Karpas-422 (cell line): ENCODE results near the gene CRYBB1. TPM values are rescaled to one million over a fixed set of nuclear protein-coding genes. Genes with fewer than 3 reads are reported as not detected.
A peak's percentile ranks its signal among the peaks of the same experiment; 100 is the strongest.

ENCODE experiments used
- DNase-seq: peaks from one replicate; pipeline ENCODE4 v3.0.0-alpha.2; 2015
- H2AFZ ChIP-seq: fragments of 200-600 bp; sonication (generic); 2 replicates; pipeline ENCODE4 v1.6.1; 2014; ENCODE audit warnings: antibody characterized with exemption, low read length, mixed read lengths
- H3K27ac ChIP-seq: fragments of 200-600 bp; sonication (generic); 2 replicates; pipeline ENCODE4 v1.5.1; 2014; ENCODE audit warnings: mild to moderate bottlenecking, low read length, moderate library complexity
- H3K27me3 ChIP-seq: fragments of 200-600 bp; sonication (generic); 2 replicates; pipeline ENCODE4 v1.6.1; 2014; ENCODE audit warnings: low read length, mixed read lengths
- H3K36me3 ChIP-seq: fragments of 200-600 bp; sonication (generic); 2 replicates; pipeline ENCODE4 v1.6.1; 2014; ENCODE audit warnings: low read length, mixed read lengths; ENCODE audit not compliant: insufficient read depth
- H3K4me1 ChIP-seq: fragments of 200-600 bp; sonication (generic); 2 replicates; pipeline ENCODE4 v1.6.1; 2014; ENCODE audit warnings: mild to moderate bottlenecking, low read length, mixed read lengths
- H3K4me2 ChIP-seq: fragments of 200-600 bp; sonication (generic); 2 replicates; pipeline ENCODE4 v1.6.1; 2014; ENCODE audit warnings: low read length, low read depth, mild to moderate bottlenecking; ENCODE audit not compliant: poor library complexity, severe bottlenecking
- H3K4me3 ChIP-seq: fragments of 200-600 bp; sonication (generic); 2 replicates; pipeline ENCODE4 v1.5.1; 2014; ENCODE audit warnings: mild to moderate bottlenecking, antibody characterized with exemption, low read length, mixed read lengths
- H3K79me2 ChIP-seq: fragments of 200-600 bp; sonication (generic); 2 replicates; pipeline ENCODE4 v1.6.1; 2014; ENCODE audit warnings: mild to moderate bottlenecking, low read length, mixed read lengths
- H3K9ac ChIP-seq: fragments of 200-600 bp; sonication (generic); 2 replicates; pipeline ENCODE4 v1.6.0; 2014; ENCODE audit warnings: low read length
- H3K9me2 ChIP-seq: fragments of 200-600 bp; sonication (generic), shearing (Covaris generic); replicated peaks from 2 replicates; pipeline ENCODE4 v1.6.0; 2014; ENCODE audit warnings: mild to moderate bottlenecking, low read length, moderate library complexity; ENCODE audit not compliant: insufficient read depth
- H3K9me3 ChIP-seq: fragments of 300-700, 200-600 bp; sonication (generic); 2 replicates; pipeline ENCODE4 v1.6.1; 2014; ENCODE audit warnings: low read length, mixed read lengths
- H4K20me1 ChIP-seq: fragments of 200-600 bp; sonication (generic); 2 replicates; pipeline ENCODE4 v1.6.1; 2014; ENCODE audit warnings: mild to moderate bottlenecking, antibody characterized with exemption, low read length, low read depth; ENCODE audit not compliant: insufficient read depth
- total RNA-seq: library from RNA; depleted of rRNA; stranded (reverse); fragments of >200 nt; shearing (Covaris generic); gene quantifications from 2 replicates; pipeline ENCODE4 v1.2.3, GENCODE V29; 2014; ENCODE audit warnings: low replicate concordance

Gene CRYBB1
- total RNA-seq, 1 experiment from 2014 or later, result 0.22 TPM

- Histone ChIP-seq H4K20me1 (no peaks in the 10 kb centered on the region), H3K27me3 (no peaks in the 10 kb centered on the region), H3K9ac (peak overlapping the region; percentile 56), H3K36me3 (no peaks in the 10 kb centered on the region), H3K4me1 (peaks cover 62% of the 10 kb centered on the region), H2AFZ (no peak overlapping the region), H3K4me2 (peak overlapping the region; percentile 60), H3K4me3 (peak overlapping the region; percentile 11; the same call in 1 of the 2 replicates), H3K79me2 (peaks cover 85% of the 10 kb centered on the region), H3K9me2 (no peaks in the 10 kb centered on the region), H3K9me3 (no peaks in the 10 kb centered on the region), H3K27ac (peak overlapping the region; percentile 92)
- DNase-seq, result peak; percentile 56
Measured at GRCh38 chr22:26565181-26565580, 52.6 kb downstream of the CRYBB1 start.

GRCh38 chr22:26564672-26565071 lies 53.2 kb downstream of the CRYBB1 start:
- peak overlapping the region; percentile 56; the same call in 1 of the 2 replicates for H3K9ac ChIP-seq
- peak overlapping the region; percentile 92 for H3K27ac ChIP-seq
- H3K36me3 ChIP-seq, result no peaks in the 10 kb centered on the region
- H3K9me2 ChIP-seq, result no peaks in the 10 kb centered on the region
- no peak overlapping the region for H2AFZ ChIP-seq
- no peak for DNase-seq
- no peaks in the 10 kb centered on the region for H3K9me3 ChIP-seq
- peaks cover 68% of the 10 kb centered on the region for H3K4me1 ChIP-seq
- peak overlapping the region; percentile 60 for H3K4me2 ChIP-seq
- peak overlapping the region; percentile 11; the same call in 1 of the 2 replicates for H3K4me3 ChIP-seq
- H4K20me1 ChIP-seq, result no peaks in the 10 kb centered on the region
- H3K79me2 ChIP-seq, result peaks cover 88% of the 10 kb centered on the region
- H3K27me3 ChIP-seq, result no peaks in the 10 kb centered on the region

GRCh38 chr22:26564181-26564580 lies 53.6 kb downstream of the CRYBB1 start:
- no peaks in the 10 kb centered on the region for H3K9me2 ChIP-seq
- no peak overlapping the region for H3K4me3 ChIP-seq
- peaks cover 89% of the 10 kb centered on the region for H3K79me2 ChIP-seq
- peak overlapping the region; percentile 92 for H3K27ac ChIP-seq
- H3K36me3 ChIP-seq, result no peaks in the 10 kb centered on the region
- no peak overlapping the region for H3K4me2 ChIP-seq
- H3K9ac ChIP-seq, result no peak overlapping the region
- peaks cover 71% of the 10 kb centered on the region for H3K4me1 ChIP-seq
- no peak for DNase-seq
- H3K9me3 ChIP-seq, result no peaks in the 10 kb centered on the region
- H2AFZ ChIP-seq, result no peak overlapping the region
- no peaks in the 10 kb centered on the region for H4K20me1 ChIP-seq
- no peaks in the 10 kb centered on the region for H3K27me3 ChIP-seq

- H3K79me2 ChIP-seq, result peaks cover 90% of the 10 kb centered on the region
- no peak overlapping the region for H2AFZ ChIP-seq
- H3K4me2 ChIP-seq, result no peak overlapping the region
- H3K4me3 ChIP-seq, result no peak overlapping the region
- H3K9ac ChIP-seq, result no peak overlapping the region
- H3K27me3 ChIP-seq, result no peaks in the 10 kb centered on the region
- H3K9me3 ChIP-seq, result no peaks in the 10 kb centered on the region
- DNase-seq, result no peak
- H3K4me1 ChIP-seq, result peaks cover 64% of the 10 kb centered on the region
- no peaks in the 10 kb centered on the region for H4K20me1 ChIP-seq
- H3K9me2 ChIP-seq, result no peaks in the 10 kb centered on the region
- no peaks in the 10 kb centered on the region for H3K36me3 ChIP-seq
- no peak overlapping the region for H3K27ac ChIP-seq
Measured at GRCh38 chr22:26563022-26563421, 54.8 kb downstream of the CRYBB1 start.

GRCh38 chr22:26561756-26562417 lies 55.9 kb downstream of the CRYBB1 start:
- no peaks in the 10 kb centered on the region for H3K36me3 ChIP-seq
- H3K4me2 ChIP-seq, result no peak overlapping the region
- no peaks in the 10 kb centered on the region for H3K9me3 ChIP-seq
- H3K79me2 ChIP-seq, result peaks cover 88% of the 10 kb centered on the region
- DNase-seq, result no peak
- H3K4me1 ChIP-seq, result peaks cover 59% of the 10 kb centered on the region
- no peak overlapping the region for H2AFZ ChIP-seq
- no peaks in the 10 kb centered on the region for H4K20me1 ChIP-seq
- peak overlapping the region; percentile 50 for H3K27ac ChIP-seq
- H3K27me3 ChIP-seq, result no peaks in the 10 kb centered on the region
- H3K4me3 ChIP-seq, result no peak overlapping the region
- H3K9ac ChIP-seq, result no peak overlapping the region
- no peaks in the 10 kb centered on the region for H3K9me2 ChIP-seq

- Histone ChIP-seq H3K4me2 (no peak overlapping the region), H3K9me3 (no peaks in the 10 kb centered on the region), H3K4me1 (peaks cover 59% of the 10 kb centered on the region), H3K9ac (no peak overlapping the region), H3K79me2 (peaks cover 88% of the 10 kb centered on the region), H4K20me1 (no peaks in the 10 kb centered on the region), H3K4me3 (no peak overlapping the region), H3K36me3 (no peaks in the 10 kb centered on the region), H3K27ac (peak overlapping the region; percentile 38), H2AFZ (no peak overlapping the region), H3K27me3 (no peaks in the 10 kb centered on the region), H3K9me2 (no peaks in the 10 kb centered on the region)
- DNase-seq, result no peak
Measured at GRCh38 chr22:26559961-26560575, 57.8 kb downstream of the CRYBB1 start.

GRCh38 chr22:26558248-26558895 lies 59.5 kb downstream of the CRYBB1 start:
- Histone ChIP-seq H3K9ac (no peak overlapping the region), H3K4me3 (no peak overlapping the region), H2AFZ (no peak overlapping the region), H3K27ac (no peak overlapping the region; the same call in 1 of the 2 replicates), H3K4me2 (no peak overlapping the region), H3K9me2 (no peaks in the 10 kb centered on the region), H3K9me3 (no peaks in the 10 kb centered on the region), H3K4me1 (peaks cover 59% of the 10 kb centered on the region), H3K27me3 (no peaks in the 10 kb centered on the region), H3K36me3 (no peaks in the 10 kb centered on the region), H3K79me2 (peaks cover 86% of the 10 kb centered on the region), H4K20me1 (no peaks in the 10 kb centered on the region)
- no peak for DNase-seq

GRCh38 chr22:26556904-26557303 lies 60.9 kb downstream of the CRYBB1 start:
- no peak for DNase-seq
- peaks cover 71% of the 10 kb centered on the region for H3K4me1 ChIP-seq
- no peak overlapping the region for H3K9ac ChIP-seq
- H3K4me2 ChIP-seq, result no peak overlapping the region
- no peaks in the 10 kb centered on the region for H3K27me3 ChIP-seq
- no peak overlapping the region for H3K4me3 ChIP-seq
- H3K9me2 ChIP-seq, result no peaks in the 10 kb centered on the region
- H4K20me1 ChIP-seq, result no peaks in the 10 kb centered on the region
- peaks cover 85% of the 10 kb centered on the region for H3K79me2 ChIP-seq
- H2AFZ ChIP-seq, result no peak overlapping the region
- peak overlapping the region; percentile 86 for H3K27ac ChIP-seq
- H3K36me3 ChIP-seq, result no peaks in the 10 kb centered on the region
- H3K9me3 ChIP-seq, result no peaks in the 10 kb centered on the region
